Activated CD4-positive, alpha-beta T cell treated with anti-CD3 and anti-CD28 coated beads, Interleukin-2, amount 50 U/mL, for 48 hours (primary cell): ENCODE measurements around the gene SLC47A1.

ENCODE experiments used
- DNase-seq, 2 experiments: peaks; one replicate each; pipeline ENCODE4 v3.0.0-alpha.2; 2020

SLC47A1 gene

GRCh38 chr17:19613979-19614378 is 80.3 kb downstream of the SLC47A1 start:
- DNase-seq, result no peak

GRCh38 chr17:19614900-19615299 is 81.2 kb downstream of the SLC47A1 start:
- no peak for DNase-seq

- DNase-seq, result no peak
Observed at GRCh38 chr17:19618015-19618414, 84.4 kb downstream of the SLC47A1 start.

DNA sequence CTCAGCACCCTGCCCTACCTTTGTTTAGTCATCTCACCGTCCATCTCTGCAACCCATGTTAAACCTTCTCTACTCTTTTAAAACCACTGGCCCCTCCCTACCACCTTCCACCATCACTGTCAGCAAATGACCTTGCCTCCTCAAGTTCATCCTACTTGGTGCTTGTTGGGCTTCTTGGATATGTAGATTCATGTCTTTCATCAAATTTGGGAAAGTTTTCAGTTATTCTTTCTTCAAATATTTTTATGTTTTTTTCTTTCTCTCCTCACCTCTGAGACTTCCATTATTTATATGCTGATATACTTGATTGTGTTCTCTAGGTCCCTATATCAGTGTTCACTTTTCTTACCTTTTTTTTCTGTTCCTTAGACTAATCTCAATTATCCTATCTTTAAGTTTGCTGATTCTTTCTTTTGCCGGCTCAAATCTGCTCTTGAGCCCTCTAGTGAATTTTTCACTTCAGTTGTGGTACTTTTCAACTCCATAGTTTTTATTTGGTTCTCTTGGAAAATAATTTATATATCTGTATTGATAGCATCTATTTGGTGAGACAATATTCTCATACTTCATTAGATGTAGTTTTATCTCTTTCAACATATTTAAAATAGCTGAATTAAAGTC is 86.2 kb downstream of the SLC47A1 start:
- DNase-seq, result no peak

DNA sequence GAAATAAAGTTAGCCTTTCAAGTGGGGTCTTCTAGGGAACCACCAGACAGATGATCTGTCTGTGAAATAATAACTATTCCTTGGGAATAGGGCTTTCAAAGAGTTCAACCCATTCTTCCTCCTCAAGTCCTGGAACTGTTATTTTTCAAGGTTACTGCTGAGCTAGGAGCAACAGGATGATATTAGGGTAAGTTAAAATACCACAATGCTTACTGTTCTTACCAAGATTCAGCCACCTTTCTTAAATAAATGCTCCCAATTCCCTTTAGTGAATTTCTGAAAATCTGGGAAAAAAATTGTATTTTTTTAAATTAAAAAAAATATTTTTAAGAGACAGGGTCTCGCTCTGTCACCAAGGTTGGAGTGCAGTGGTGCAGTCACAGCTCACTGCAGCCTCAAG is 88.0 kb downstream of the SLC47A1 start:
- DNase-seq, result no peak

- no peak for DNase-seq
Observed at GRCh38 chr17:19626079-19626478, 92.4 kb downstream of the SLC47A1 start.
